Right cardiac atrium (tissue), 5 donors: ENCODE data around the gene TAOK3. TPM values are rescaled to one million over a fixed set of nuclear protein-coding genes. Genes with fewer than 3 reads are reported as not detected.
A peak's percentile ranks its signal among the peaks of the same experiment; 100 is the strongest.
"Not testable (repeated sequence)": the region's sequence is repeated elsewhere in the genome, so short reads cannot be mapped to it uniquely, and the experiment has no call there.

Experiments used
- ATAC-seq, 2 donors: fragments of 200-7000 bp; cut with Tn5 transposase; one replicate each; pipeline versions ENCODE4 v1.8.0 to v1.9.1; 2020; ENCODE audit warnings: moderate library complexity in 2 of 2, mild to moderate bottlenecking in 1 of 2
- DNase-seq, 3 donors: peaks; one replicate each; pipeline ENCODE4 v3.0.0-alpha.2; 2020
- H3K27ac ChIP-seq: one replicate; pipeline ENCODE4 v1.5.1; 2013; ENCODE audit warnings: mild to moderate bottlenecking, low read length, control low read depth, moderate library complexity
- H3K27me3 ChIP-seq: one replicate; pipeline ENCODE4 v1.6.1; 2013; ENCODE audit not compliant: control insufficient read depth, insufficient read depth
- H3K4me1 ChIP-seq: one replicate; pipeline ENCODE4 v1.6.1; 2013; ENCODE audit warnings: low read length; ENCODE audit not compliant: control insufficient read depth, insufficient read depth
- H3K4me3 ChIP-seq: one replicate; pipeline ENCODE4 v1.5.1; 2013; ENCODE audit warnings: low read length, control low read depth
- H3K9me3 ChIP-seq: one replicate; pipeline ENCODE4 v1.6.1; 2013; ENCODE audit warnings: low read length; ENCODE audit not compliant: control insufficient read depth
- WGBS: extraction: QIAGEN DNeasy Blood & Tissue Kit; methylation state at CpG from one replicate; pipeline ENCODE4 v1.1.7; 2013; 5-methylcytosine and 5-hydroxymethylcytosine counted together
- intact Hi-C, 4 donors: fragments of 100-400 bp; cut with DNase I; formaldehyde crosslinking; loops; one replicate each; pipeline versions ENCODE4 v1.11.0 to v1.14.0; 2022 to 2023
- long read RNA-seq, 4 donors: library from polyadenylated mRNA; unstranded; transcript quantifications; one replicate each; pipeline ENCODE4 v2.0.0, GENCODE V29; 2020 to 2021
- polyA plus RNA-seq: library from polyadenylated mRNA; stranded (reverse); fragments of 200-250 nt; gene quantifications from one replicate; pipeline ENCODE4 v1.2.3, GENCODE V29; 2013
- total RNA-seq, 4 donors: library from RNA; stranded (reverse); fragmentation: NEBNext Ultra II Directional; extraction: Animal tissue kit (Norgen Biotek cat#: 25700); gene quantifications; one replicate each; pipeline ENCODE4 v1.2.1, GENCODE V29; 2021
- donor health status: healthy with polysubstance abuse.
- donor health status: DM: no; HTN: yes; CAD: no.
- donor health status: DM: no; HTN: no; CAD: no.
- donor health status: DM: no; HTN: yes; CAD: no; lungs with severe emphysema.
- donor health status: DM: yes; HTN: yes; CAD: no.

The TAOK3 gene
- total RNA-seq (10 to 100 TPM; 18.9 to 29.1 (median 25.1) TPM), polyA plus RNA-seq (16.9 TPM)
- long read RNA-seq, donor 1, full-length matches to known transcripts = 25 of 52 reads
- long read RNA-seq, donor 1, partial matches to known transcripts = 16 of 52 reads
- long read RNA-seq, donor 1, other reads (novel, unspliced or antisense) = 11 of 52 reads
- long read RNA-seq, donor 2, full-length matches to known transcripts = 12 of 17 reads
- long read RNA-seq, donor 2, partial matches to known transcripts = 2 of 17 reads
- long read RNA-seq, donor 2, other reads (novel, unspliced or antisense) = 3 of 17 reads
- long read RNA-seq, donor 3, full-length matches to known transcripts = 21 of 65 reads
- long read RNA-seq, donor 3, partial matches to known transcripts = 28 of 65 reads
- long read RNA-seq, donor 3, other reads (novel, unspliced or antisense) = 16 of 65 reads
- long read RNA-seq, donor 4, full-length matches to known transcripts = 6 of 12 reads
- long read RNA-seq, donor 4, partial matches to known transcripts = 2 of 12 reads
- long read RNA-seq, donor 4, other reads (novel, unspliced or antisense) = 4 of 12 reads

GRCh38 chr12:118372541-118373495 is at the start of gene TAOK3:
TAOK3 (minus strand) TSS chr12:118372907; CDS start chr12:118255567, 117,340 bp downstream.
- no peaks in the 10 kb centered on the region for H3K4me1 ChIP-seq
- no peaks in the 10 kb centered on the region for H3K27me3 ChIP-seq
- intact Hi-C loops = loop anchor here in 2 of 4 donors (5.0 kb wide), 1 partner anchor 181 kb away; no protein-coding TSS in a partner anchor
- H3K9me3 ChIP-seq = no peaks in the 10 kb centered on the region
- peak within 1 kb of the TSS; percentile 98 for H3K4me3 ChIP-seq
- ATAC-seq = peak; percentile 96 to 97
- DNase-seq = peak; percentile 98 to 99 (median 99)
- peak within 1 kb of the TSS; percentile 99 for H3K27ac ChIP-seq
- WGBS = under 1% methylated on average over 75 of the region's 75 CpGs

GRCh38 chr12:118420673-118421072 is 48.0 kb upstream of the TAOK3 start:
- DNase-seq (no peak), ATAC-seq (no peak)
- H3K4me3 ChIP-seq = no peak overlapping the region
- no peaks in the 10 kb centered on the region for H3K27me3 ChIP-seq
- 94% methylated on average over 3 of the region's 3 CpGs for WGBS
- no peaks in the 10 kb centered on the region for H3K4me1 ChIP-seq
- no peaks in the 10 kb centered on the region for H3K9me3 ChIP-seq
- intact Hi-C loops = no loop called here
- no peak overlapping the region for H3K27ac ChIP-seq

- intact Hi-C loops = loop anchor here in 1 of 4 donors (10.0 kb wide), 1 partner anchor 196 kb away; no protein-coding TSS in a partner anchor
- Histone ChIP-seq H3K4me1 (no peaks in the 10 kb centered on the region), H3K27me3 (no peaks in the 10 kb centered on the region), H3K9me3 (no peaks in the 10 kb centered on the region), H3K27ac (no peak overlapping the region), H3K4me3 (no peak overlapping the region)
- WGBS = 75% methylated on average over 1 of the region's 1 CpG
- ATAC-seq = peak; percentile 14 to 75
- DNase-seq = no peak
Observed at GRCh38 chr12:118418385-118419057, 45.8 kb upstream of the TAOK3 start.

- intact Hi-C loops = loop anchor here in 1 of 4 donors (10.0 kb wide), 1 partner anchor 197 kb away; no protein-coding TSS in a partner anchor
- Histone ChIP-seq H3K4me1 (no peaks in the 10 kb centered on the region), H3K27ac (no peak overlapping the region), H3K27me3 (no peaks in the 10 kb centered on the region), H3K4me3 (no peak overlapping the region), H3K9me3 (no peaks in the 10 kb centered on the region)
- ATAC-seq (no peak), DNase-seq (no peak)
- 97% methylated on average over 3 of the region's 3 CpGs for WGBS
Observed at GRCh38 chr12:118417942-118418341, 45.2 kb upstream of the TAOK3 start.

DNA sequence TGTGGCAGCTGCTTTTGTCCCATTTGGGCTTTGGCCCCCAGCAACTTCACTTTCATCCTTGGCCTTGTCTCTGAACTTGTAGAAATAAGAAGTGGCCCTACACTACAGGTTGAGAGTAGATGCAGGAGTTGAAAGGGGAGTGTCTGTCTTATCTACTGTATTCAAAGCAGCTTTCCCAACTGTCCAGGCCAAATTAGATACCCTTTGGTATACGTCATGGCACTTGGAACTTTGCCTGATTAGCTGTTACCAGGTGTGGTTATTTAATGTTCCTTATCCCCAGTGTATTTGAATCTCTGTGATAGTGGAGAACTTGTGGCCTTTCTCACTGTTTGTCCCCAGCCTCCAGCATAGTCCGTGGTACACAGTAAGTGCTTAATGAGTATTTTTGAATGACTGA is 37.1 kb upstream of the TAOK3 start:
- H3K27me3 ChIP-seq = no peaks in the 10 kb centered on the region
- no peaks in the 10 kb centered on the region for H3K4me1 ChIP-seq
- DNase-seq = no peak
- H3K27ac ChIP-seq = no peak overlapping the region
- intact Hi-C loops = loop anchor here in 1 of 4 donors (10.0 kb wide), 1 partner anchor 205 kb away; no protein-coding TSS in a partner anchor
- no peak for ATAC-seq
- 74% methylated on average over 2 of the region's 2 CpGs for WGBS
- H3K4me3 ChIP-seq = no peak overlapping the region
- H3K9me3 ChIP-seq = no peaks in the 10 kb centered on the region

DNA sequence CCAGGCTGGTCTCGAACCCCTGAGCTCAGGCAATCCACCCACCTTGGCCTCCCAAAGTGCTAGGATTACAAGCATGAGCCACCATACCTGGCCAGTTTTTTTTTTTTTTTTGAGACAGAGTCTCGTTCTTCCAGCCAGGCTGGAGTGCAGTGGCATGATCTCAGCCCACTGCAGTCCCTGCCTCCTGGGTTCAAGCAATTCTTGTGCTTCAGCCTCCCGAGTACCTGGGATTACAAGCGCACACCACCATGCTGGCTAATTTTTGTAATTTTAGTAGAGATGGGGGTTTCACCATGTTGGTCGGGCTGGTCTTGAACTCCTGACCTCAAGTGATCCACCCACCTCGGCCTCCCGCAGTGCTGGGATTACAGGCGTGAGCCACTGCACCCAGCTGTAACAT is 35.5 kb upstream of the TAOK3 start:
- H3K27ac ChIP-seq, ATAC-seq, intact Hi-C loops, H3K9me3 ChIP-seq, DNase-seq, H3K4me3 ChIP-seq, H3K4me1 ChIP-seq, H3K27me3 ChIP-seq: not testable (repeated sequence)
- 88% methylated on average over 8 of the region's 8 CpGs for WGBS

GRCh38 chr12:118404876-118405521 is 32.3 kb upstream of the TAOK3 start:
- ATAC-seq (peak in 1 of 2 donors; percentile 57), DNase-seq (peak in 2 of 3 donors; percentile 45 to 80)
- intact Hi-C loops = no loop called here
- H3K9me3 ChIP-seq = no peaks in the 10 kb centered on the region
- no peak overlapping the region for H3K4me3 ChIP-seq
- no peak overlapping the region for H3K27ac ChIP-seq
- 41% methylated on average over 4 of the region's 4 CpGs for WGBS
- H3K4me1 ChIP-seq = no peaks in the 10 kb centered on the region
- no peaks in the 10 kb centered on the region for H3K27me3 ChIP-seq

GRCh38 chr12:118402251-118402650 is 29.5 kb upstream of the TAOK3 start:
- Histone ChIP-seq H3K27ac (no peak overlapping the region), H3K9me3 (no peaks in the 10 kb centered on the region), H3K27me3 (no peaks in the 10 kb centered on the region), H3K4me1 (no peaks in the 10 kb centered on the region), H3K4me3 (no peak overlapping the region)
- DNase-seq = no peak
- 59% methylated on average over 6 of the region's 6 CpGs for WGBS
- intact Hi-C loops = no loop called here
- no peak for ATAC-seq

GRCh38 chr12:118398940-118399339 is 26.2 kb upstream of the TAOK3 start:
- intact Hi-C loops = loop anchor here in 1 of 4 donors (10.0 kb wide), 1 partner anchor 524 kb away; no protein-coding TSS in a partner anchor
- Histone ChIP-seq H3K27me3 (no peaks in the 10 kb centered on the region), H3K4me3 (no peak overlapping the region), H3K4me1 (peaks cover 3% of the 10 kb centered on the region), H3K27ac (no peak overlapping the region), H3K9me3 (no peaks in the 10 kb centered on the region)
- WGBS = 92% methylated on average over 5 of the region's 5 CpGs
- ATAC-seq (no peak), DNase-seq (no peak)

DNA sequence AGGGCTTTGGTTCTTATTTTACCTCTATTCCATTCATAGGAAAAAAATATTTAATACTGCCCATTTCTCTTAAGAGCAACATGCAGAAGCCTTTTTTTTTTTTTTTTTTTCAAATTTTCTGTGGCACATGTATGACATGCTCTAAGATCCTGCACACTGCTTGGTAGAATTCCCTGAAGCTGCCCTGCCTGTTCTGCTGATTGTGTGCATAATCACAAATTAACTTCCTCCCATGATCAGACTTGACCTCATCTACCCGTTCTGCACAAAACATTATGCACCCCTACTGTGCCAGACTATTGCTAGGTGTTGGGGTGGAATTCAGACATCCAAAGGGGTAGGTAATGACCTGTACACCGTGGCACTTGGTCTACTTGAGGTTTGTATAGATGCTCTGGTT is 25.8 kb upstream of the TAOK3 start:
- 82% methylated on average over 2 of the region's 2 CpGs for WGBS
- Histone ChIP-seq H3K9me3 (no peaks in the 10 kb centered on the region), H3K27me3 (no peaks in the 10 kb centered on the region), H3K4me1 (peaks cover 3% of the 10 kb centered on the region), H3K4me3 (no peak overlapping the region), H3K27ac (no peak overlapping the region)
- DNase-seq (no peak), ATAC-seq (no peak)
- intact Hi-C loops = loop anchor here in 1 of 4 donors (10.0 kb wide), 1 partner anchor 524 kb away; no protein-coding TSS in a partner anchor
